ENCODE data around the gene DNLZ.
"Not testable (repeated sequence)": the region's sequence is repeated elsewhere in the genome, so short reads cannot be mapped to it uniquely, and the experiment has no call there.

Gene DNLZ

DNA sequence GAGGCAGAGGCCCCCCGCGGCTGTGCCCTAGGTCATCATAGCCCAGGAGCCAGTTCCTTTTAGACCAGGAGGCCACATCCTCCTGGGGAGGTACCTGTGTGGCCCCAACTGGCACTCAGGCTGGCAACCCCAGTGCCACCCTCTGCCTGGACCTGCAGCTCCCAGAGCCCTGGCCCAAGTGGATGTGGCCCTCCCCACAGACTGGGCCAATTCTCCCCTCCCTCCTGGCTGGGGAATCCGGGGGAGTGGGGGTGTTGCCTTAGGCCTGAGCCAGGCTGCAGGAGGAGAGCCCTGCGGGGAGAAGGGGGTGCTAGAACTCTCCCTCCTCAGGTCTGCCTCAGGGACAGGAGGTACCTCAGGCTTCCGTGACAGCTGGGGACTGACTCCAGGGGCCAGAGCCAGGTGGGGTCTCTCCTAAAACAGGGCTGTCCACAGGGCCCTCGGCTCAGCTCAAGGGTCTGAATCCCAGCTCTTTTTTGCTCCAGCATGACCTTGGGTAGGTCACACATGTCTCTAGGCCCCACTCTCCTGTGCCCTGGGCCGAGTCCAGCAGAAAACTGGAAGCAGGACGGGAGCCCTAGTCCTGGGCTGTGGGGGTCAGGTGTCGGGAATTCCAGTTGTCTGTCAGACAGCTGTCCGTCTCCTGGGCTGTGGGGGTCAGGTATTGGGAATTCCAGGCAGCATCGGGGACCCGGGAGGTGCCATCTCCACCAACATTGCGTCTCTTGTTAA, 9.6 kb downstream of the DNLZ start:
- H3K4me3 ChIP-seq (ENCODE audit: control insufficient read depth, low read depth, low read length), result no peak overlapping the region
- TF ChIP-seq, protein P1, sequence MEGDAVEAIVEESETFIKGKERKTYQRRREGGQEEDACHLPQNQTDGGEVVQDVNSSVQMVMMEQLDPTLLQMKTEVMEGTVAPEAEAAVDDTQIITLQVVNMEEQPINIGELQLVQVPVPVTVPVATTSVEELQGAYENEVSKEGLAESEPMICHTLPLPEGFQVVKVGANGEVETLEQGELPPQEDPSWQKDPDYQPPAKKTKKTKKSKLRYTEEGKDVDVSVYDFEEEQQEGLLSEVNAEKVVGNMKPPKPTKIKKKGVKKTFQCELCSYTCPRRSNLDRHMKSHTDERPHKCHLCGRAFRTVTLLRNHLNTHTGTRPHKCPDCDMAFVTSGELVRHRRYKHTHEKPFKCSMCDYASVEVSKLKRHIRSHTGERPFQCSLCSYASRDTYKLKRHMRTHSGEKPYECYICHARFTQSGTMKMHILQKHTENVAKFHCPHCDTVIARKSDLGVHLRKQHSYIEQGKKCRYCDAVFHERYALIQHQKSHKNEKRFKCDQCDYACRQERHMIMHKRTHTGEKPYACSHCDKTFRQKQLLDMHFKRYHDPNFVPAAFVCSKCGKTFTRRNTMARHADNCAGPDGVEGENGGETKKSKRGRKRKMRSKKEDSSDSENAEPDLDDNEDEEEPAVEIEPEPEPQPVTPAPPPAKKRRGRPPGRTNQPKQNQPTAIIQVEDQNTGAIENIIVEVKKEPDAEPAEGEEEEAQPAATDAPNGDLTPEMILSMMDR (conservative IDR thresholded peaks at IDR 0.05; ENCODE audit: control insufficient read depth, insufficient read depth, low read depth, low read length), result no peak
- DNase-seq (ENCODE audit: low read depth), result no peak

DNA sequence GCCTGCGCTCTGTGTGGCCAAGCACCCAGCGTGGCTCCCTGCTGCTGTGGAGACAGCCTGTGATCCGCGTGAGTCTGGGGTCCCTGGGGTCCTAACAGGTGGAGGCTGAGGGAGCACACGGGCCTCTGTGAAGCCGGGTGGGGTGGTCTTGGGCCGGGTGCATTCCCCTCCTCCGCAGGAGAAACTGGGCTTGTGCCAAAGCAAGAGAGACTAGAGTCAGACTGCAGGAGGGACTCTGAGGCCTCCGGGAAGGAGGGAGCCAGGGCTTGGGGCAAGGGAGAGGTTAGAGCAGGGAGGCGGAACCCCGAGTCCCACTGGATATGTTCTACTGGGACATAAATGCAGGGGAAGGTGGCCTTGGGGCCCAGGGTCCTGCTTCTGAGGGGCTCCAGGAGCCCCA, 10.5 kb downstream of the DNLZ start:
- DNase-seq (ENCODE audit: low read depth), result no peak
- H3K4me3 ChIP-seq (ENCODE audit: control insufficient read depth, low read depth, low read length), result no peak overlapping the region
- TF ChIP-seq, protein P1 (conservative IDR thresholded peaks at IDR 0.05; ENCODE audit: control insufficient read depth, insufficient read depth, low read depth, low read length), result no peak

- H3K4me3 ChIP-seq (ENCODE audit: control insufficient read depth, low read depth, low read length), result no peak overlapping the region
- DNase-seq (ENCODE audit: low read depth), result no peak
These were observed 10.9 kb downstream of the DNLZ start for GRCh38 chr9:136352682-136353081.

GRCh38 chr9:136351868-136352267, 11.7 kb downstream of the DNLZ start:
- DNase-seq (ENCODE audit: low read depth); H3K4me3 ChIP-seq (ENCODE audit: control insufficient read depth, low read depth, low read length): not testable (repeated sequence)

More at GRCh38 chr9:136352682-136353081, 10.9 kb downstream of the DNLZ start:
- TF ChIP-seq, protein P1 (conservative IDR thresholded peaks at IDR 0.05; ENCODE audit: control insufficient read depth, insufficient read depth, low read depth, low read length), result no peak

DNA sequence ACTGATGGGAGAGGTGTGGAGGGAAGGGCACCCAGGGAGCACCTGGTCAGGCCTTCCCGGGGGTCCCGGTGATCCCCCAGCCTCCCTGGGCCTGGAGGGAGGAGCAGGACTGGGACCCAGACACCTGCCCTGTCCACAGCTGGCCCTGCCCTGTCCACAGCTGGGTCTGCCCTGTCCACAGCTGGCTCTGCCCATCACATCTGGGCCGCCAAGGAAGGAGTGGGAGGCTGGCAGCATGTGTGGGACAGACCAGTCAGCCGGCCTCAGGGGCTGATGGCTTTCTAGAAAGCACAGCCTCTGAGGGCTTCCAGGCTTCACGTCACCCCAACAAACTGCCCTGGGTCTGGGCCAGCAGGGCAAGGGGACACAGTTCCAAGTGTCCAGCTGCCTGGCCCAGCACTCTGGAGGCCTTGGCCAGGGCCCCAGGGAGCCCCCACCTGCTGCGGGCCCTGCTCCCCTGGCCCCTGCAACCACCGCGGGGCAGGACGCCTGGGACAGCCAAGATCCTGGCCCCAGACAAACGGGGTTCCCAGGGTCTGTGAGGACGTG, 12.2 kb downstream of the DNLZ start:
- TF ChIP-seq, protein P1 (conservative IDR thresholded peaks at IDR 0.05; ENCODE audit: control insufficient read depth, insufficient read depth, low read depth, low read length), result no peak
- no peak overlapping the region for H3K4me3 ChIP-seq (ENCODE audit: control insufficient read depth, low read depth, low read length)
- no peak for DNase-seq (ENCODE audit: low read depth)

DNA sequence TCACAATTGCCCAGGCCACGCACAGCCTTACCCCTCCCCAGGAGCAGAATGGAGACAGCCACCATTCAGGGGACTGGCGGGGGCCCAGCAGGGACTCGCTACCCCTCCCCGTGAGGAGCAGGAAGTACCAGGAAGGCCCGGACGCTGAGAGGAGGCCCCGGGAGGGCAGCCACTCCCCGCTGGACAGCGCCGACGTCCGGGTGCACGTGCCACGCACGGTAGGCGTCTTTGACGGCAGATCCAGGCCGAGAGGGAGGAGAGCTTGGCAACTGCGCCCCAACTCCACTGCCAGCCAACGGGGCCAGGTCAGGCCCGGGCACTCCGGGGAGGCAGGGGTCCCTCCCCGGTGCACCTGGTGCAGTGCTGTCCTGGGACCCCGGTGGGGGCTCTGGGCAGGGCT, 14.0 kb downstream of the DNLZ start:
- no peak for DNase-seq (ENCODE audit: low read depth)
- TF ChIP-seq, protein P1 (conservative IDR thresholded peaks at IDR 0.05; ENCODE audit: control insufficient read depth, insufficient read depth, low read depth, low read length), result no peak
- no peak overlapping the region for H3K4me3 ChIP-seq (ENCODE audit: control insufficient read depth, low read depth, low read length)

GRCh38 chr9:136348691-136349090, 14.9 kb downstream of the DNLZ start:
- TF ChIP-seq, protein P1 (conservative IDR thresholded peaks at IDR 0.05; ENCODE audit: control insufficient read depth, insufficient read depth, low read depth, low read length), result no peak
- DNase-seq (ENCODE audit: low read depth), result no peak
- H3K4me3 ChIP-seq (ENCODE audit: control insufficient read depth, low read depth, low read length), result no peak overlapping the region
